ACC112 (cell line): Measurements from ENCODE around the gene BST1.
"Not testable (repeated sequence)": the region's sequence is repeated elsewhere in the genome, so short reads cannot be mapped to it uniquely, and the experiment has no call there.

Experiments
- H2AFZ ChIP-seq: fragments of 200-600 bp; sonication (generic); one replicate; pipeline ENCODE4 v1.6.0; 2017; ENCODE audit warnings: antibody characterized with exemption, low read length; ENCODE audit not compliant: unreplicated experiment
- H3K27ac ChIP-seq: fragments of 200-600 bp; sonication (generic); 2 replicates; pipeline ENCODE4 v1.5.1; 2014; ENCODE audit warnings: low read depth, mild to moderate bottlenecking, antibody characterized with exemption, low read length, moderate library complexity
- H3K27me3 ChIP-seq: fragments of 200-600 bp; sonication (generic); 2 replicates; pipeline ENCODE4 v1.6.1; 2014; ENCODE audit warnings: mild to moderate bottlenecking, antibody characterized with exemption, low read length, moderate library complexity, mixed read lengths; ENCODE audit not compliant: insufficient read depth
- H3K36me3 ChIP-seq: fragments of 200-600 bp; sonication (generic); 2 replicates; pipeline ENCODE4 v1.6.1; 2016; ENCODE audit warnings: mild to moderate bottlenecking, antibody characterized with exemption, low read length, moderate library complexity, mixed read lengths; ENCODE audit not compliant: insufficient read depth
- H3K4me1 ChIP-seq: fragments of 200-600 bp; sonication (generic); one replicate; pipeline ENCODE4 v1.6.1; 2016; ENCODE audit warnings: low read length, mixed read lengths; ENCODE audit not compliant: insufficient read depth, unreplicated experiment, control insufficient read depth
- H3K4me3 ChIP-seq: fragments of 200-600 bp; sonication (generic); 2 replicates; pipeline ENCODE4 v1.5.1; 2014; ENCODE audit warnings: mild to moderate bottlenecking, low read depth, low read length
- H3K79me2 ChIP-seq: fragments of 200-600 bp; sonication (generic); one replicate; pipeline ENCODE4 v1.6.0; 2016; ENCODE audit warnings: low read length; ENCODE audit not compliant: control insufficient read depth, unreplicated experiment, insufficient read depth

The BST1 gene

GRCh38 chr4:15762460-15762859 is 59.6 kb downstream of the BST1 start:
- not testable (repeated sequence) for H3K4me3 ChIP-seq, H3K36me3 ChIP-seq, H3K79me2 ChIP-seq, H3K4me1 ChIP-seq, H3K27ac ChIP-seq, H2AFZ ChIP-seq
- H3K27me3 ChIP-seq = peaks cover 33% of the 10 kb centered on the region

GRCh38 chr4:15765391-15765790 is 62.5 kb downstream of the BST1 start:
- Histone ChIP-seq H3K79me2 (no peaks in the 10 kb centered on the region), H3K27me3 (peaks cover 33% of the 10 kb centered on the region), H3K4me3 (no peak overlapping the region), H3K27ac (no peak overlapping the region), H2AFZ (no peak overlapping the region), H3K36me3 (no peaks in the 10 kb centered on the region), H3K4me1 (no peaks in the 10 kb centered on the region)

DNA sequence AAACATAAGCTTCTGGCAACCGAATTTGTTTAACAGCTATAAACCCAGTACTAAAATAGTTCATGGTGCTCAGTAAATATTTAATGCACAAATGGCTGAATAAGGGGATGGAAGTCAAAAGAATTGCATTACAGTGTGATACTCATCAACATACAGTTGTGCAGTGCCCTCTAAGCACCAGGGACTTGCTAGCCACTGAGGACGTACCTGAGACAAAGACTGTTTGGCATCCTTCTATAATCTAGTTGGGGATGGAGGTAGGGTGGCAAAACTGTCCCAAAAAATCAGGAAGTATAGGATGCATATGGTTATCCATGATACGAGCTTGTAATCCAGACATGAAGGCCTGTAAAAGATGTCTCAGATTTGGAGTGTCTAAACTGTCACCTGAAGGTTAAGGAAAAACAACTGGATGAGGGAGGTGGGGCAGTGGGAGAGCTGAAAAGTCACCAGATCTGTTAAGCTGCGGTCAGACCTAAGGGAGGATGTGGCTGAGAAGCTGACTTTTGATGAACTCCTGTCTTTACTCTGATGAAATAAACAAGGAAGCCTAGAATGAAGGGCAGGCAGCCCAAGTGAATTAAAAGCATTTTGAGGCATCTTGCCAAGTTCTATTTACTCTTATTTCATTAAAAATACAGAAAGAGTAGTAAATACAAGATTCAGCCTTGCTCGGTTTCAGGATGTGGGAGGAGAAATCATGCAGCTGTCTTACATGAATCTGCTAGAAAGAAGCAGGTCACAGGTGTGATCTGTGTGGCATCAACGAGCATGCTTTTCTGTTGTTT is 63.2 kb downstream of the BST1 start:
- no peak overlapping the region for H3K27ac ChIP-seq
- H2AFZ ChIP-seq = no peak overlapping the region

DNA sequence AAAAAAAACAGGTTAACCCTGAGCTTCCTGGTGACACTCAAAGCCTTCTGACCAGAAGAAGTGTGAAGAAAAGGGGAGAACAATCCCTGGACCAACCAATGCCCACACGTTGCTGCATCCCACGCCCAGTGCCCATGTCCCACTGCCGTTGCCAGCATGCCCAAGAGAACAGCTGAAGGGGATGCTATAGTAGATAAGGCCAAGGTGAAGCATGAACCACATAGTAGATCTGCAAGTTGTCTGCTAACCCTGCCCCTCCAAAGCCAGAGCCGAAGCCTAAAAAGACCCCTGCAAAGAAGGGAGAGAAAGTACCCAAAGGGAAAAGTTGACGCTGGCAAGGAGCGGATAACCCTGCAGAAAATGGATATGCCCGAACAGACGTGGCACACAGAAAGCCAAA is 64.0 kb downstream of the BST1 start:
- Histone ChIP-seq H3K4me3 (no peak overlapping the region), H2AFZ (no peak overlapping the region), H3K4me1 (no peaks in the 10 kb centered on the region), H3K79me2 (no peaks in the 10 kb centered on the region), H3K36me3 (no peaks in the 10 kb centered on the region), H3K27ac (no peak overlapping the region), H3K27me3 (peaks cover 45% of the 10 kb centered on the region)

More for the DNA sequence above, 63.2 kb downstream of the BST1 start:
- Histone ChIP-seq H3K36me3 (no peaks in the 10 kb centered on the region), H3K27me3 (peaks cover 38% of the 10 kb centered on the region), H3K4me3 (no peak overlapping the region), H3K79me2 (no peaks in the 10 kb centered on the region), H3K4me1 (no peaks in the 10 kb centered on the region)

DNA sequence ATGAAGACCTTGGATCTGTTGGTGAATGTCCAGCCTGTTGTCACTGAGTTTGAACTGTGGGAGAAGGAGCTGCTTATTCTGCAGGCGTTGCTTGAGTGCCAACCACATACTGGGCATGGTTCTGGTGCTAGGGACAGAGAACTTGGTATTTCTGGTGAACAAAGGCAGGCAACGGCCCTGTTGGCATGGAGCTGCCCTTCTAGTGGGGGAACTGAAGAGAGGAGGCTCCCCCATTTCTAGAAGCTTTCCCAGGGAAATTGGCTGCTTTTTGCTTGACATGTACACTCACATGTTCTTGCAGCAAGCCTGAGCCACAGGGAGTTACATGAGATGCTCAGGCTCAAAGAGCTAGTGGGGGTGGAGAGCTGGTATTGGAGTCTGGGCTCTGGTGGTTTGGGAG is 66.3 kb downstream of the BST1 start:
- H3K4me1 ChIP-seq = no peaks in the 10 kb centered on the region

DNA sequence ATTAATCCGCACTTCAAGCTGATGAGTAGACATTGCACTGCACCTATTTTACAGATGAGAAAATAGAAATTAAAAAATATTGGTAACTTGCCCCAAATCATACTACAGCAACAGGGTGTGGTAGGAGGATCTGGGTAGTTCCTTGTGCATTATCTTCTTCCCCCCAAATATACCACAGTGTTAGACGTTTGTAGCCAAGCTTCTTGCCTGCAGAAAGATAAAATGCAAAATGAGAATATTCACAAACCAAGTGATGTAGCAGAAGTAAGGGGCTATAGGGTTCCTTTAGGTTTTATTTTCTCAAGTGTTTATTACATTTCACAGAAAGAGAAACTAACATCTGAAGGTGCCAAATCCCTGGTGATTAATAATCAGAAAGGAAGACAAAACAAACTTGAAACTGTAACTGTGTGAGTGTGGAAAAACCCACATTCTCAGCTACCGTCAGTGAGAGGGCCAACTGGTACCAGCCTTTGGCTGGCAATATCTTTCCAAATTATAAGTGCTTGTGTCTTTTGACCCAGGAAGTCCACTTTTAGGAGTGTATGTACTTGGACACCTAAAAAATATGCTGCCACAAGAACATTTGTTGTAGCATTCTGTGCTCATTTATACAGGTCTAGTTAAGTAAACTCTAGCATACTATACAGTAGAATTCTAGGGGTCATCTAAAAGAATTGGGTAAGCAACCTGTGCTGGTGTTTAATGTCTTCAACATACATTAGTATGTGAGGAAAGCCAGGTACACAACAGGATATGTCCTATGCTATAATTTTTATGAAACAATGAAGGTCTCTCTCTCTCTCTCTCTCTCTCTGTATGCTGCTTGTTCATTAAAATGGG is 68.6 kb downstream of the BST1 start:
- H2AFZ ChIP-seq = no peak overlapping the region
- H3K4me3 ChIP-seq = no peak overlapping the region
- no peaks in the 10 kb centered on the region for H3K79me2 ChIP-seq
- no peaks in the 10 kb centered on the region for H3K36me3 ChIP-seq
- no peaks in the 10 kb centered on the region for H3K4me1 ChIP-seq
- peaks cover 70% of the 10 kb centered on the region for H3K27me3 ChIP-seq
- no peak overlapping the region for H3K27ac ChIP-seq

More for the DNA sequence above, 66.3 kb downstream of the BST1 start:
- H3K79me2 ChIP-seq = no peaks in the 10 kb centered on the region
- H3K4me3 ChIP-seq = no peak overlapping the region
- H3K27ac ChIP-seq = no peak overlapping the region
- H2AFZ ChIP-seq = no peak overlapping the region
- H3K27me3 ChIP-seq = peaks cover 65% of the 10 kb centered on the region
- no peaks in the 10 kb centered on the region for H3K36me3 ChIP-seq

DNA sequence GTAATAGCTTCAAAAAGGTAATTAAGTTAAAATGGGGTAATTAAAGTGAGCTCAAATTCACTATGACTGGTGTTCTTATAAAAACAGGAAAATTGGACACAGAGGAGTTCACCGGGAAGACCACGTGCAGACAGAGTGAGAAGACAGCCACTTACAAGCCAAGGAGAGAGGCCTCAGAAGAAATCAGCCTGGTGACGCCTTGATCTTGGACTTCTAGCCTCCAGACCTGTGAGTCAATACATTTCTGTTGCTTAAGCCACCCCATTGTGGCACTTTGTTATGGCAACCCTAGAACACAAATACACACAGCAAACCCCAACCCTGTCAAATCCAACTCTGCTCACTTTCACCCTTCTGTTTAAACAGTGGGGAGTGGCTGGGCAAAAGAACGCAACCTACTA is 71.2 kb downstream of the BST1 start:
- peaks cover 84% of the 10 kb centered on the region for H3K27me3 ChIP-seq
- H3K4me1 ChIP-seq = no peaks in the 10 kb centered on the region
- H3K27ac ChIP-seq = no peak overlapping the region
- no peak overlapping the region for H2AFZ ChIP-seq
- H3K36me3 ChIP-seq = no peaks in the 10 kb centered on the region
- no peak overlapping the region for H3K4me3 ChIP-seq
- no peaks in the 10 kb centered on the region for H3K79me2 ChIP-seq

- Histone ChIP-seq H3K36me3 (no peaks in the 10 kb centered on the region), H3K4me1 (no peaks in the 10 kb centered on the region), H3K4me3 (no peak overlapping the region), H3K79me2 (no peaks in the 10 kb centered on the region), H3K27me3 (peaks cover 71% of the 10 kb centered on the region), H3K27ac (no peak overlapping the region), H2AFZ (no peak overlapping the region)
Observed at GRCh38 chr4:15776871-15777648, 74.2 kb downstream of the BST1 start.

- no peaks in the 10 kb centered on the region for H3K79me2 ChIP-seq
- peaks cover 69% of the 10 kb centered on the region for H3K27me3 ChIP-seq
- H3K36me3 ChIP-seq = no peaks in the 10 kb centered on the region
- no peaks in the 10 kb centered on the region for H3K4me1 ChIP-seq
- H3K27ac ChIP-seq = no peak overlapping the region
- H3K4me3 ChIP-seq = peak overlapping the region; percentile 77; the same call in 1 of the 2 replicates
- H2AFZ ChIP-seq = no peak overlapping the region
Observed at GRCh38 chr4:15777697-15778288, 74.9 kb downstream of the BST1 start.
